ENCODE results near the gene WDR27. TPM values are rescaled to one million over a fixed set of nuclear protein-coding genes. Genes with fewer than 3 reads are reported as not detected.
A peak's percentile ranks its signal among the peaks of the same experiment; 100 is the strongest.

WDR27 gene
- total and polyA plus RNA-seq, 2 experiments from 2014 or later = 27.7 to 29.7 TPM

- H3K27ac ChIP-seq = no peak overlapping the region
- H3K4me3 ChIP-seq = no peak overlapping the region
- H2AFZ ChIP-seq = no peak overlapping the region
- peaks cover 43% of the 10 kb centered on the region for H3K79me2 ChIP-seq
- H3K4me1 ChIP-seq (ENCODE audit: insufficient read depth) = peaks cover 19% of the 10 kb centered on the region
- 90% methylated on average over 2 of the region's 2 CpGs for WGBS (ENCODE audit: low lambda C conversion rate, missing lambda C conversion rate)
- no peaks in the 10 kb centered on the region for H3K9me2 ChIP-seq (replicated peaks; ENCODE audit: insufficient read depth)
- no peaks in the 10 kb centered on the region for H3K36me3 ChIP-seq (replicated peaks; ENCODE audit: insufficient read depth, low read depth)
- H3K27me3 ChIP-seq = no peaks in the 10 kb centered on the region
- no peaks in the 10 kb centered on the region for H3K9me3 ChIP-seq (ENCODE audit: low read depth)
- no peak for TF ChIP-seq CTCF (IDR thresholded peaks at IDR 0.05; ENCODE audit: poor library complexity)
- TF ChIP-seq EZH2phosphoT487 (IDR thresholded peaks at IDR 0.05; ENCODE audit: low read depth, severe bottlenecking, unreplicated experiment) = no peak
- no peak for TF ChIP-seq EZH2 (IDR thresholded peaks at IDR 0.05; ENCODE audit: borderline replicate concordance)
- DNase-seq (ENCODE audit: low spot score) = no peak
- H4K20me1 ChIP-seq (ENCODE audit: insufficient read depth, poor library complexity, severe bottlenecking) = peaks cover 11% of the 10 kb centered on the region
- H3K4me2 ChIP-seq = no peak overlapping the region
Observed at GRCh38 chr6:169707772-169708171, 5.9 kb upstream of the WDR27 start.

DNA sequence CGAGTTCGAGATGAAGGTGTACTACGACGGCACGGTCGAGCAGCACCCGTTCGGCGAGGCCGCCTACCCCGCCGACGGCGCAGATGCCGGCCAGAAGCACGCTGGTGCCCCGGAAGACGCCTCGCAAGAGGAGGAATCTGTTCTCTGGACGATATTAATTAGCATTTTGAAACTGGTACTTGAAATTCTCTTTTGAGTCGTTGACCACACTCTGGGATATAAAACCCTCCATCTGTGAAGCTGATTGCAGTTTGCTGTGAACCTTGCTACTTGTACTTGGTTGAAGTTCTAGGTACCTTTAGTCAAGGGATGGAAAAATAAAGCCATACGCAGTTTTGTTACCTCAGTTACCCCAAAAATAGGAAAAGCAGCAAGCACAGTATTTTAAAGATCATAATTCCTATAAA lies 1.0 kb upstream of the WDR27 start:
- Histone ChIP-seq H3K79me2 (peaks cover 64% of the 10 kb centered on the region), H3K27ac (peak overlapping the region; percentile 96), H2AFZ (peak overlapping the region; percentile 26), H3K9me3 (ENCODE audit: low read depth) (no peaks in the 10 kb centered on the region), H3K4me2 (peak overlapping the region; percentile 96), H3K27me3 (no peaks in the 10 kb centered on the region), H3K4me1 (ENCODE audit: insufficient read depth) (peaks cover 29% of the 10 kb centered on the region), H3K36me3 (replicated peaks; ENCODE audit: insufficient read depth, low read depth) (no peaks in the 10 kb centered on the region), H3K4me3 (peak overlapping the region; percentile 70), H3K9me2 (replicated peaks; ENCODE audit: insufficient read depth) (no peaks in the 10 kb centered on the region), H4K20me1 (ENCODE audit: insufficient read depth, poor library complexity, severe bottlenecking) (peaks cover 11% of the 10 kb centered on the region)
- TF ChIP-seq EZH2 (IDR thresholded peaks at IDR 0.05; ENCODE audit: borderline replicate concordance) (no peak), EZH2phosphoT487 (IDR thresholded peaks at IDR 0.05; ENCODE audit: low read depth, severe bottlenecking, unreplicated experiment) (no peak), CTCF (IDR thresholded peaks at IDR 0.05; ENCODE audit: poor library complexity) (no peak)
- no peak for DNase-seq (ENCODE audit: low spot score)
- WGBS (ENCODE audit: low lambda C conversion rate, missing lambda C conversion rate) = 5% methylated on average over 22 of the region's 22 CpGs

GRCh38 chr6:169701311-169701953 lies 397 bp downstream of the WDR27 start:
- Histone ChIP-seq H3K4me1 (ENCODE audit: insufficient read depth) (peaks cover 29% of the 10 kb centered on the region), H3K9me3 (ENCODE audit: low read depth) (no peaks in the 10 kb centered on the region), H3K4me2 (peak overlapping the region; percentile 77), H4K20me1 (ENCODE audit: insufficient read depth, poor library complexity, severe bottlenecking) (peaks cover 11% of the 10 kb centered on the region), H2AFZ (peak overlapping the region; percentile 66), H3K9me2 (replicated peaks; ENCODE audit: insufficient read depth) (no peaks in the 10 kb centered on the region), H3K79me2 (peaks cover 73% of the 10 kb centered on the region), H3K4me3 (peak overlapping the region; percentile 36), H3K27ac (peak overlapping the region; percentile 75), H3K27me3 (no peaks in the 10 kb centered on the region), H3K36me3 (replicated peaks; ENCODE audit: insufficient read depth, low read depth) (no peaks in the 10 kb centered on the region)
- no peak for DNase-seq (ENCODE audit: low spot score)
- under 1% methylated on average over 51 of the region's 54 CpGs for WGBS (ENCODE audit: low lambda C conversion rate, missing lambda C conversion rate)
- TF ChIP-seq EZH2phosphoT487 (IDR thresholded peaks at IDR 0.05; ENCODE audit: low read depth, severe bottlenecking, unreplicated experiment) (no peak), CTCF (IDR thresholded peaks at IDR 0.05; ENCODE audit: poor library complexity) (no peak), EZH2 (IDR thresholded peaks at IDR 0.05; ENCODE audit: borderline replicate concordance) (no peak)
